Activated CD4-positive, alpha-beta memory T cell treated with anti-CD3 and anti-CD28 coated beads, Interleukin-2, amount 10 ng/mL, durations not matched to agents 7 days and 5 days (primary cell): ENCODE measurements around the gene DLL1. TPM values are rescaled to one million over a fixed set of nuclear protein-coding genes. Genes with fewer than 3 reads are reported as not detected.

Experiments used
- total RNA-seq, 2 experiments: library from RNA; stranded (reverse); gene quantifications; one replicate each; pipeline ENCODE4 v1.2.3, GENCODE V29; 2021

DLL1 gene
- total RNA-seq, 2 experiments from 2014 or later = 0.20 TPM; not detected in 1

Other genes with a start within 250 kb of the DLL1 start
- gene FAM120B, start 15.7 kb upstream of the DLL1 start, total RNA-seq = 10 to 100 TPM; 23.9 to 25.0 TPM